Measurements from ENCODE around the gene BCAR1. TPM values are rescaled to one million over a fixed set of nuclear protein-coding genes. Genes with fewer than 3 reads are reported as not detected.

The BCAR1 gene
- total RNA-seq, 2 donors from 2014 or later: 51.1 to 181 TPM

DNA sequence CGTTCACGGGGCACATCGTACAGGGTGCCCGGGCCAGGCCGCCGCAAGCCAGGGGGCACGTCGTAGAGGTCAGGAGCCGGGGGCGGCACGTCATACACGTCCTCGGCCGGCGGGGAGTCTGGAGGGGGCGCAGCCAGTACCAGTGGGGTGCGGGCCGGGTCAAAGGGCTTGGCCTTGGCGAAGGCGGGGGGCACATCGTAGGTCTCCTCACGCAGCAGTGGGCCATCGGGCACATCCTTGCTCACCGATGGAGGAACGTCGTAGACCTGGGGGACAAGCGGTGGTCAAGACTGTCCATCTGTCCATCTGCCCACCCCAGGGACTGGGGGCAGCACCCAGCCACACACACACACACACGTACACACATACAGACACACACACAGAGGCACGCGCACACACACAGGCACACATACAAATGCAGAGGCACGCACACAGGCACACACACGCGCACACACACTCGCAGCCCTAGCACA, 15.7 kb downstream of the BCAR1 start:
- WGBS: 86% methylated on average over 19 of the region's 34 CpGs
- peaks cover 5 to 11% of the 10 kb centered on the region in 2 donors for H3K36me3 ChIP-seq
- H3K27me3 ChIP-seq (replicated peaks; ENCODE audit: insufficient read depth): no peaks in the 10 kb centered on the region
- no peak overlapping the region for H3K4me3 ChIP-seq
- intact Hi-C loops (cut with DNase I): loop anchor here (2.0 to 5.0 kb wide), 2 partner anchors 147 to 167 kb away; no protein-coding TSS in a partner anchor
- no peak for TF ChIP-seq CTCF (IDR thresholded peaks at IDR 0.05)
- no peak for TF ChIP-seq POLR2A (IDR thresholded peaks at IDR 0.05)
- no peak for TF ChIP-seq POLR2AphosphoS5 (IDR thresholded peaks at IDR 0.05)
- H3K4me1 ChIP-seq (replicated peaks): peaks cover 25% of the 10 kb centered on the region
- H3K27ac ChIP-seq: no peak overlapping the region
- H3K9me3 ChIP-seq: no peaks in the 10 kb centered on the region
- no peak for DNase-seq (ENCODE audit: low spot score)

GRCh38 chr16:75234856-75235696, 16.3 kb downstream of the BCAR1 start:
- TF ChIP-seq CTCF (IDR thresholded peaks at IDR 0.05): no peak
- TF ChIP-seq POLR2A (IDR thresholded peaks at IDR 0.05): no peak
- TF ChIP-seq POLR2AphosphoS5 (IDR thresholded peaks at IDR 0.05): no peak
- no peaks in the 10 kb centered on the region for H3K9me3 ChIP-seq
- DNase-seq (ENCODE audit: low spot score): no peak
- 79% methylated on average over 40 of the region's 48 CpGs for WGBS
- intact Hi-C loops (cut with DNase I): loop anchor here (2.0 to 5.0 kb wide), 2 partner anchors 148 to 167 kb away; no protein-coding TSS in a partner anchor
- no peaks in the 10 kb centered on the region for H3K27me3 ChIP-seq (replicated peaks; ENCODE audit: insufficient read depth)
- peaks cover 25% of the 10 kb centered on the region for H3K4me1 ChIP-seq (replicated peaks)
- H3K36me3 ChIP-seq: peaks cover 5 to 11% of the 10 kb centered on the region in 2 donors
- peak overlapping the region in 1 of 2 donors; percentile 33 for H3K27ac ChIP-seq
- H3K4me3 ChIP-seq: no peak overlapping the region

- intact Hi-C loops (cut with DNase I): no loop called here
- no peak overlapping the region for H3K4me3 ChIP-seq
- H3K36me3 ChIP-seq: peaks cover 5 to 21% of the 10 kb centered on the region in 2 donors
- TF ChIP-seq POLR2A (IDR thresholded peaks at IDR 0.05) (no peak), CTCF (IDR thresholded peaks at IDR 0.05) (no peak), POLR2AphosphoS5 (IDR thresholded peaks at IDR 0.05) (no peak)
- H3K27ac ChIP-seq: no peak overlapping the region
- H3K9me3 ChIP-seq: no peaks in the 10 kb centered on the region
- no peak for DNase-seq (ENCODE audit: low spot score)
- H3K4me1 ChIP-seq (replicated peaks): peaks cover 14% of the 10 kb centered on the region
- no peaks in the 10 kb centered on the region for H3K27me3 ChIP-seq (replicated peaks; ENCODE audit: insufficient read depth)
- 43% methylated on average over 7 of the region's 7 CpGs for WGBS
Measured at GRCh38 chr16:75233611-75233938, 17.8 kb downstream of the BCAR1 start.

GRCh38 chr16:75231570-75231969, 19.9 kb downstream of the BCAR1 start:
- Histone ChIP-seq H3K4me1 (replicated peaks) (peaks cover 5% of the 10 kb centered on the region), H3K9me3 (no peaks in the 10 kb centered on the region), H3K36me3 (peaks cover 3 to 21% of the 10 kb centered on the region in 2 donors), H3K27ac (no peak overlapping the region), H3K4me3 (no peak overlapping the region), H3K27me3 (replicated peaks; ENCODE audit: insufficient read depth) (no peaks in the 10 kb centered on the region)
- DNase-seq (ENCODE audit: low spot score): no peak
- WGBS: 78% methylated on average over 11 of the region's 11 CpGs
- intact Hi-C loops (cut with DNase I): no loop called here
- TF ChIP-seq POLR2AphosphoS5 (IDR thresholded peaks at IDR 0.05) (no peak), POLR2A (IDR thresholded peaks at IDR 0.05) (no peak), CTCF (IDR thresholded peaks at IDR 0.05) (no peak)

Measured in prostate gland (tissue), 2 donors.